HG02642 (cell line): ENCODE data around the gene CDKN2D.
"Not testable (repeated sequence)": the region's sequence is repeated elsewhere in the genome, so short reads cannot be mapped to it uniquely, and the experiment has no call there.

Experiments
- ATAC-seq: cut with Tn5 transposase; IDR thresholded peaks from one replicate; pipeline ENCODE4 v1.9.1; 2021; ENCODE audit warnings: mild to moderate bottlenecking; ENCODE audit not compliant: unreplicated experiment, poor library complexity

CDKN2D gene

DNA sequence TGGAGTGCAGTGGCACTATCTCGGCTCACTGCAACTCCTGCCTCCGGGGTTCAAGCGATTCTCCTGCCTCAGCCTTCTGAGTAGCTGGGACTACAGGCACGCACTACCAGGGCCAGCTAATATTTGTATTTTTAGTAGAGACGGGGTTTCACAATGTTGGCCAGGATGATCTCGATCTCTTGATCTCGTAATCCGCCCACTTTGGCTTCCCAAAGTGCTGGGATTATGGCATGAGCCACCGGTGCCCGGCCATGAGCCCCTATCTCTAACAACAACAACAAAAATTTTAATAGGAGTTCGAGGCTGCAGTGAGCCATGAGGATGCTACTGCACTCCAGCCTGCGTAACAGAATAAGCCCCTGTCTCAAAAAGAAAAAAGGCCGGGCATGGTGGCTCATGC, 13.3 kb upstream of the CDKN2D start:
- no peak for ATAC-seq

GRCh38 chr19:10580979-10581631, 12.3 kb upstream of the CDKN2D start:
- no peak for ATAC-seq

DNA sequence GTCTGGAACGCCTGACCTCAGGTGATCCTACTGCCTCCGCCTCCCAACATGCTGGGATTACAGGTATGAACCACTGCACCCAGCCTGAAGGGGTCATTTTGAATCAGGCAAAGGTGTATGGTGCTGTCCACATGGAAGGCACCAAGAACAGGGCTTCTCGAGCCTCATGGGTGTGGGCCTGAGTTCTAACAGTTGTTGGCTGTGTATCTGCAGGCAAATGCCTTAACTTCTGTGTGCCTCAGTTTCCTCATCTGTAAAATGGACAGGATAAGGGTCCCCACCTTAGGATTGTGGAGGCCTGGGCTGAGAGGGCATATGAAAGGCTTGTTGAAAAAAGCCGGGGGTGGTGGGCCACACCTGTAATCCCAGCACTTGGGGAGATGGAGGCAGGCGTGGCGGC, 9.2 kb upstream of the CDKN2D start:
- no peak for ATAC-seq

DNA sequence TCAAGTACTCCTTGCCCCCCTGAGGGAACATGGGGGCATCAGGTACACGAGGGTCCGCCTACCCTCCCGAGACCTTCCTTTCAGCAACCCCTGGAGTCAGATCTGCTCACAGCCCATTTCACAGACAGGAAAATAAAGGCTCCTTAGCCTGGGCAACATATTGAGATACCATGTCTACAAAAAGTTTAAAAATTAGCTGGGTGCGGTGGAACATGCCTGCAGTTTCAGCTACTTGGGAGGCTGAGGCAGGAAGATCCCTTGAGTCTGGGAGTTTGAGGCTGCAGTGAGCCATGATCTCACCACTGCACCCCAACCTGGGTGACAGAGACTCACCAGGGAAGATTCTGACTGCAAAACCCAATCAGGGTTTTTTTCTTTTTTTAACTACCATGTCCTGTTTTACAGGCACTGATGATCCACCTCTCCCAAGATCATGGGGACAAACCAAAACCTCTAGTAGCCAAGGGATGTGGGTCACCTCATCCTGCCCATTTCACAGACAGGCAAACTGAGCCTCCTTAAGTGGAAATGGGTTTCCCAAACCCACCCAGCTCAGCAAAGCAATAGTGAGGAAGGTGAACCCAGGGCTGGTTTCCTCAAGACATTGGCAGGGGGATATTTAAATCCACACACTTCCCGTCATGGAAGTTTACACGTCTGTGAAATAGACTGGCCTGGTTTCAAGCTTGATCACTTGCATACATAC, 6.4 kb upstream of the CDKN2D start:
- no peak for ATAC-seq

DNA sequence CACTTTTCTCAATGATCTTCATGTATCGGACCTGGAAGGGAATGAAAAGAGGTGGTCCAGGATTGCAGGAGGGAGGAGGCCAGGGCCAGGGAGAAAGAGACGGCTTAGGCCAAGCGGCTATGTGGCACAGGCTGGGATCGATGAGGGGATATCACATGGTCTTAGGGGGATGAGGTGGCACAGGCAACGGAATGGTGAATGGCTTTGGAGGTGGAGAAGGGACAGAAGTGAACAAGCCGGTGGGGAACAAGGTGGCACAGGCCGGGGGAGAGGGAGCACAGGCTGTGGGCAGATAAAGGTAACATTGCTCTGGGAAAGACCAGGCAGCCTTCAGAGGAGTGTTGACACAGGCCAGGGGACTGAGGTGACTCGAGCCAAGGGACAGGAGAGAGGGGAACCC, 5.7 kb upstream of the CDKN2D start:
- ATAC-seq = no peak

DNA sequence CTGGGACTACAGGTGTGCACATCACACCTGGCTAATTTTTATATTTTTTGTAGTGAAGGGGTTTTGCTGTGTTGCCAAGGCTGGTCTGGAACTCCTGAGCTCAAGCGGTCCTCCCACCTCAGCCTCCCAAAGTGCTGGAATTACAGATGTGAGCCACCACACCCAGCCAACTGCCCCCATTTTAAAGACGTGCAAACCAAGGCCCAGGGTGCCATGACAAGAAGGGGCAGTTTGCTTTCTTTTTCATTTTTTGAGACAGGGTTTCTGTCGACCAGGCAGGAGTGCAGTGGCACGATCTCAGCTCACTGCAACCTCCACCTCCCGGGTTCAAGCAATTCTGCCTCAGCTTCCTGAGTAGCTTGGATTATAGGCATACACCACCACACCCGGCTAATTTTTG, 5.0 kb upstream of the CDKN2D start:
- not testable (repeated sequence) for ATAC-seq

DNA sequence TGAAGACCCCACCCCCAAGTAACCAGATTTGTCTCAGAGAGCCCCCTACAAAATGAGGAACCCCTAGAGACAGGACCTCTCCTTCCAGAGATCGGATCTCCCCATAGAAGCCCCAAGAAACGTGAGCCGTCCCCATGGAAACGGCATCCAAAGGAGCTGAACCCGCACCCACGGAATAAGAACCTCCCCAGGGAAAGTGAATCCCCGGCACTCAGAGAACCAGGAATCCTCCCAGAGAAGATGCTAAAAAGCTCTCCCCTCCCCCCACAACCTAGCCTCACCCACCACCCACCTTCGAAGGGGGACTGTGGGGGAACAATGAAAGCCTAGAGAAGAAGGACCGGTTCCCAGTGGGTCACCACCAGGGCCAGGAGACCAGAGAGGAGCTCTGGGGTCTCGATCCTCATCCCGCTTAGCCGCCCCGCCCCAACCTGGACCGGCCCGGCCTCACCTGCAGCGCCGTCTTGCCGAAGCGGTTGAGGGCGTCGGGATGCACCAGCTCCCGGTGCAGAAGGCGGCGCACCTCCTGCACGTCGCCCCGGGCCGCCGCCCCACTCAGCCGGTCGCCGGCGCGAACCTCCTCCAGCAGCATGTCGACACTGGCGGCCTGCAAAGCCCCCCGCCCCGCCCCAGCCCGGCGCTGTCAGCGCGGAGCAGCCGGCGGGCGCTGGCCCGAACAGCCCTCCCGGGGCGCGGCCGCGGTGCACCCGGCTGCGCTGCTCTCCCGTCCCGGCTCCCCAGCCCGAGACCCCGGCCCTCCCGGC, 535 bp downstream of the CDKN2D start:
- peak; percentile 7 for ATAC-seq

DNA sequence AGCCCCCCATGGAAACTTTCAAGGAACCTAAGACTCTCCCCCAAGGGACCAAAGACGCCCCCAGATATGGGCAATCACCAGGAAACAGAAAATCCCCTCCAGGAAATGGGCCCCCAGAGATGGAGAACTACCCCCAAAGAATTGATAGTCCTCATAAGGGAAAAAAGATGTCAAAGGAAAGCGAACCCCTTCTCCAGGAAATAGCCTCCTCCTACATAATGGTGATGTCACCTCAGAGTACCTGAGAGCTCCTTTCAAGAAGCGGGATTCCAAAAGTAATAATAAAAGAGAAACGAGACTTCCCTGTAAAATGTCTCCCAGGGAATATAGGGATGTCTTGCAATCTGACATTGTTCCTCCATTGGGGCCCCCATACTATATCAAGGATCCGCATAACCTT, 1.1 kb downstream of the CDKN2D start:
- no peak for ATAC-seq

- ATAC-seq = no peak
These were observed 1.9 kb downstream of the CDKN2D start for GRCh38 chr19:10566658-10567410.

- ATAC-seq = no peak
These were observed 2.4 kb downstream of the CDKN2D start for GRCh38 chr19:10566408-10566657.

- ATAC-seq = peak; percentile 60
These were observed 3.0 kb downstream of the CDKN2D start, which contains the start of gene KRI1 for GRCh38 chr19:10565567-10566407. Gene KRI1 (minus strand): TSS chr19:10566010. CDS start chr19:10565999, 11 bp downstream.

DNA sequence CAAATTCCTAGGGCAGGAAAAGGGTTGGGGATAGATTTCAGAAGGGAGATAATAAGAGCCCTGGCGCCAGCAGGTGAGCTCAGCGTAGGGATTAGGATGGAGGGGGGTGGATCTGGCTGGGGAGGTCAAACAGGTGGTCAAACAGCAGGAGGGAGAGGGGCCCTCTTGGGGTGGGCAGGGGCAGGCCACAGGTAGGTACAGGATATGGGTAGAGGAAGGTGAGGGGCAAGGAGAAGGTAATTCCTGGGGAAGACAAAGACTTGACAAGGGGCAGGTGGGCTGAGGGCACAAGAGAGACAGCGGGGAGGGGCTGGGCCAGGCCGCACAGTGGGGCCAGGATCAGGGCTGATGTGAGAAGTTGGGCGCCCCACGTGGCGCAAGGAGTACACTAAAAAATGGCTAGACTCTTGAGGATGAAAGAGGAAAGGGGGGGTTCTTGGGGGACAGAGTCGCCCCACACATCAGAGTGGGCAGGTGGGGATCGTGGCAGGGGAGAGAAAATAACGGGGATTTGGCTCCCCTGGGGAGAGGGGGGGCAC, 3.7 kb downstream of the CDKN2D start:
- no peak for ATAC-seq

DNA sequence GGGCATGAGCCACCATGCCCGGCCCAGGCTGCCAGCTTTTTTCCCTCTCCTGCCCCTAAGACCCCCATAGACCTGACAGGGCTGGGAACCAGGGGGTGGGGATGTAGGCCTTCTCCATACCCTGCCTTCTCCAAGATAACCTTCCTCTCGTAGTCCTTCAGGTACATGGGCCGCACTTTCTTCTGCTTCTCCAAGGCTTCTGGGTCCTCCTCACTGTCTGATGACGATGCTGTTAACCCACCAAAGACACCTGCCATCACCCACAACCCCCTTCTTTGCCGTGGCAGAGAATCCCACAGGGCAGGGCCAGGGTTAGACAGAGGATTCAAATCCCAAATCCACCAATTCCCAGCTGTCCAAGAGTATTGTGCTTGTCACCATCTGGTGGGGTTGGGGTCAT, 6.2 kb downstream of the CDKN2D start:
- no peak for ATAC-seq

DNA sequence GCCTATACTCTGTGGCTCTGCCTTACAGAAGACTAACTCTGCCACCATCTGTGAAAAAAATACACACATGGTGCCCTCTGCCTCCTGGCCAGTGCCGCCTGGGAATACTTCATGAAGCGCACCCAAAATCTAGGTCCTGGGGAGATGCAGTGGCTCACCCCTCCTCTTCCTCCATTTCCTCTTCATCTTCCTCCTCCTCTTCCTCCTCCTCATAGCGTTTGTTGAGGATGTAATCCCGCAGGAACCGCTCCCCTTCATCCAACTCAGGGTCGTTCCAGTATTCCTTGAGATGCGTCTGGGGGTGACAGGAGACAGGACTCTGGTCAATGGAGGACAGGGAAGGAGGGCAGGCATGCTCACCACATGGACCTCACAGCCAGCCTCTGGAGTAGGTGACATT, 8.6 kb downstream of the CDKN2D start:
- no peak for ATAC-seq

- no peak for ATAC-seq
These were observed 11.1 kb downstream of the CDKN2D start for GRCh38 chr19:10557603-10558197.

GRCh38 chr19:10555610-10555973, 13.2 kb downstream of the CDKN2D start:
- no peak for ATAC-seq

DNA sequence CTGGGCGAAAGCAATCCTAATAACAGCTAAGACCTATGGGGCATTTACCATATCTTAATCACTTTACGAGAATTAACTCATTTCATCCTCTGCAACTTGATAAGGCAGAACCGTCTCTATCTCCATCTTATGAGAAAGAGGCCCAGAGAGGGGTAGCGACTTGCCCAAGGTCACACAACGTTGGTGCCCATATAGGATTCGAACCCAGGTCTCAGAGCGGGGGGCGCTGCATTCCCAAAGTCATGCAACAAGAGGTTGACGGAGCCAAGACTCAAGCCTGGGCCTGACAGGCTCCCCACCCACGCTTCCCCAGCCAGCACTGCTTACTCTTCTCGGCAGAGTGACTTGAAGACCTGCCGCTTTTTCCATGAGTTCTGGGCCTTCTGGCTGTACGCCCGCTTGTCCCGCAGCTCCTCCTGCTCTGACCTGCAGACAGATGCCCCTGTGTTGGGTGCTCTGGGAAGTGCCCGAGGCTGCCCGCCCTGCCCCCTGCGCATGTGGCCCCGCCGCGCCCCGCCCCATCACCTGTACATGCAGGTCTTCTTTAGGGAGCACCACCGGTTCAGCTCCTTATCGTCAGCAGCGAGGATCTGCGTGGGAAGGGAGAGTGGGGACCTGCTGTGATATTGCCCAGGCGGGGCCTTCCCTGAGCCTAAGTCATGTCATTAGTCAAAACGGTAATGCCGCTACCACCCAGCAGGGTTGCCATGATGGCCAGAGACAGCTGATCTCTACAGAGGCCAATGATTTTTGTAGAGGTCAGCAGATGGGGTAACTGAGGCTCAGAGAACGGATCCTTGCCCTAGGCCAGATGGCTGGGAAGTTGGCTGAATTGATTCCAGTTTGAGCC, 13.8 kb downstream of the CDKN2D start:
- ATAC-seq = no peak

DNA sequence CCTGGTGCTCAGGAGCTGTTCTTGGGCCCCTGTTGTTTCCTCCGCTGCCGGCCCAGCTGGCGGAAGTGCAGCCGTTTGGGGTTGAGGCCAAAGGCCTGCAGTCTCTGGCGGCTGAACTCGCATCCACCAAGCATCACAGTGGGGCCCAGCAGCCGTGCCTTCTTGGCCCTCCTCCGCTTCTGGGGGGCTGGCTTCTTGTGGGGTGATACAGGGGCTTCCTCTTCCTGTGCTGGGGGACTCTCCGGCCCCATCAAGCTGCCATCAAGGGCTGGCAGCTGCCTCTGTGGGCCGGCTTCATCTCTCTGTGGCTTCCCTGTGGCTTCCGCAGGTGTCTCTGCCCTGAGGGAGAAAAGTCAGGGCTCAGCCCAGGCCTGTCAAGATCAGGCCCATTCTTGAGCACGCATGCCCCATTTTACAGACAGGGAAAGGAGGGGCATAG, 14.8 kb downstream of the CDKN2D start:
- ATAC-seq = peak; percentile 54
